Tibial nerve (tissue), 4 donors: Measurements from ENCODE around the gene MICU2. TPM values are rescaled to one million over a fixed set of nuclear protein-coding genes. Genes with fewer than 3 reads are reported as not detected.

ENCODE experiments used
- DNase-seq, 2 donors: peaks; one replicate each; pipeline ENCODE4 v3.0.0-alpha.2; 2019; ENCODE audit warnings: low spot score in 2 of 2
- H3K27ac ChIP-seq, 4 donors: fragments of 200-600 bp; sonication (generic) in 3 of 4; one replicate each; pipeline ENCODE4 v1.5.1; 2017 to 2019; ENCODE audit warnings: mild to moderate bottlenecking in 1 of 4
- H3K27me3 ChIP-seq, 2 donors: fragments of 200-600 bp; sonication (generic) in 1 of 2; one replicate each; pipeline versions ENCODE4 v1.5.1 to v1.6.0; 2017 to 2019
- H3K36me3 ChIP-seq, 3 donors: fragments of 200-600 bp; sonication (generic); one replicate each; pipeline ENCODE4 v1.5.1; 2018 to 2019
- H3K4me1 ChIP-seq, 4 donors: fragments of 200-600 bp; sonication (generic) in 3 of 4; one replicate each; pipeline ENCODE4 v1.5.1; 2017 to 2019
- H3K4me3 ChIP-seq, 4 donors: fragments of 200-600 bp; sonication (generic) in 3 of 4; one replicate each; pipeline ENCODE4 v1.5.1; 2017 to 2019; ENCODE audit warnings: mild to moderate bottlenecking in 1 of 4, moderate library complexity in 1 of 4
- H3K9me3 ChIP-seq, 4 donors: fragments of 200-600 bp; sonication (generic) in 3 of 4; one replicate each; pipeline ENCODE4 v1.5.1; 2017 to 2019
- CTCF ChIP-seq, 5 experiments: fragments of 200-600 bp in 3 of 5; fragments of 450-650 bp in 2 of 5; sonication (generic) in 3 of 5; IDR thresholded peaks; one replicate each; pipeline ENCODE4 v1.5.1; 2016 to 2019; ENCODE audit warnings: antibody characterized with exemption in 5 of 5, mild to moderate bottlenecking in 3 of 5, moderate library complexity in 2 of 5
- EP300 ChIP-seq, 2 donors: sonication (generic); formaldehyde crosslinking; IDR thresholded peaks; one replicate each; pipeline ENCODE4 v1.6.1; 2017; ENCODE audit warnings: antibody characterized with exemption in 2 of 2, mild to moderate bottlenecking in 1 of 2
- POLR2A ChIP-seq, 2 donors: fragments of 450-650 bp; IDR thresholded peaks; one replicate each; pipeline ENCODE4 v1.6.1; 2017; ENCODE audit warnings: antibody characterized with exemption in 2 of 2, mild to moderate bottlenecking in 2 of 2, moderate library complexity in 2 of 2
- WGBS, 2 donors: methylation state at CpG; one replicate each; pipeline ENCODE4 v1.1.5; 2018; 5-methylcytosine and 5-hydroxymethylcytosine counted together
- total RNA-seq, 4 donors: library from RNA; depleted of rRNA; stranded (reverse); fragments of >200 nt; gene quantifications; one replicate each; pipeline ENCODE4 v1.1.0, GENCODE V29; 2016

The MICU2 gene
- total RNA-seq, 4 donors from 2014 or later = 57.3 to 85.2 (median 71.1) TPM

- peak in 1 of 2 donors; percentile 18 for DNase-seq
These were observed 145.5 kb downstream of the MICU2 start for GRCh38 chr13:21458451-21458812.

GRCh38 chr13:21453387-21454081 is 150.4 kb downstream of the MICU2 start:
- Histone ChIP-seq H3K9me3 (peaks cover 0 to 4% (median 0%) of the 10 kb centered on the region in 4 donors), H3K36me3 (no peaks in the 10 kb centered on the region), H3K27me3 (no peaks in the 10 kb centered on the region), H3K4me3 (no peak overlapping the region), H3K27ac (peak overlapping the region in 1 of 4 donors; percentile 57), H3K4me1 (peaks cover 0 to 22% (median 6%) of the 10 kb centered on the region in 4 donors)
- TF ChIP-seq CTCF (IDR thresholded peaks at IDR 0.05) = no peak
- TF ChIP-seq EP300 (IDR thresholded peaks at IDR 0.05) = no peak
- TF ChIP-seq POLR2A (IDR thresholded peaks at IDR 0.05) = no peak
- WGBS, 2 donors = 72 to 81% methylated on average over 6 of the region's 6 CpGs
- no peak for DNase-seq

More at GRCh38 chr13:21458451-21458812, 145.5 kb downstream of the MICU2 start:
- Histone ChIP-seq H3K4me3 (peak overlapping the region; percentile 90 to 100 (median 98)), H3K36me3 (no peaks in the 10 kb centered on the region), H3K9me3 (no peaks in the 10 kb centered on the region), H3K4me1 (peaks cover 0 to 17% (median 6%) of the 10 kb centered on the region in 4 donors), H3K27ac (peak overlapping the region; percentile 74 to 97 (median 94)), H3K27me3 (no peaks in the 10 kb centered on the region)
- 0 to 2% methylated on average over 16 of the region's 16 CpGs for WGBS, 2 donors
- no peak for TF ChIP-seq POLR2A (IDR thresholded peaks at IDR 0.05)
- no peak for TF ChIP-seq EP300 (IDR thresholded peaks at IDR 0.05)
- no peak for TF ChIP-seq CTCF (IDR thresholded peaks at IDR 0.05)

- Histone ChIP-seq H3K9me3 (peaks cover 0 to 4% (median 0%) of the 10 kb centered on the region in 4 donors), H3K4me1 (peaks cover 0 to 5% (median 0%) of the 10 kb centered on the region in 4 donors), H3K27ac (no peak overlapping the region), H3K36me3 (no peaks in the 10 kb centered on the region), H3K27me3 (no peaks in the 10 kb centered on the region), H3K4me3 (no peak overlapping the region)
- TF ChIP-seq EP300 (IDR thresholded peaks at IDR 0.05) (no peak), POLR2A (IDR thresholded peaks at IDR 0.05) (no peak), CTCF (IDR thresholded peaks at IDR 0.05) (no peak)
- 55 to 56% methylated on average over 3 of the region's 3 CpGs for WGBS, 2 donors
- no peak for DNase-seq
These were observed 153.0 kb downstream of the MICU2 start for GRCh38 chr13:21450936-21451335.

- Histone ChIP-seq H3K27ac (no peak overlapping the region), H3K4me3 (no peak overlapping the region), H3K36me3 (no peaks in the 10 kb centered on the region), H3K9me3 (no peaks in the 10 kb centered on the region), H3K4me1 (peaks cover 0 to 5% (median 2%) of the 10 kb centered on the region in 4 donors), H3K27me3 (no peaks in the 10 kb centered on the region)
- WGBS, 2 donors = 88 to 95% methylated on average over 2 of the region's 2 CpGs
- TF ChIP-seq CTCF (IDR thresholded peaks at IDR 0.05) = no peak
- no peak for TF ChIP-seq EP300 (IDR thresholded peaks at IDR 0.05)
- TF ChIP-seq POLR2A (IDR thresholded peaks at IDR 0.05) = no peak
- no peak for DNase-seq
These were observed 157.3 kb downstream of the MICU2 start for GRCh38 chr13:21446656-21447055.

GRCh38 chr13:21445759-21446158 is 158.2 kb downstream of the MICU2 start:
- no peaks in the 10 kb centered on the region for H3K27me3 ChIP-seq
- H3K4me1 ChIP-seq = peaks cover 0 to 5% (median under 1%) of the 10 kb centered on the region in 4 donors
- no peaks in the 10 kb centered on the region for H3K9me3 ChIP-seq
- H3K4me3 ChIP-seq = no peak overlapping the region
- TF ChIP-seq EP300 (IDR thresholded peaks at IDR 0.05) (no peak), CTCF (IDR thresholded peaks at IDR 0.05) (no peak), POLR2A (IDR thresholded peaks at IDR 0.05) (no peak)
- H3K36me3 ChIP-seq = no peaks in the 10 kb centered on the region
- H3K27ac ChIP-seq = no peak overlapping the region
- 75 to 82% methylated on average over 6 of the region's 6 CpGs for WGBS, 2 donors
- no peak for DNase-seq
